ENCODE data around the gene BICD2.

The BICD2 gene

GRCh38 chr9:92679413-92680165 lies 85.0 kb downstream of the BICD2 start:
- TF ChIP-seq ZNF274 (IDR thresholded peaks at IDR 0.05; ENCODE audit: low read depth, low read length): no peak

GRCh38 chr9:92671323-92671722 lies 93.3 kb downstream of the BICD2 start:
- TF ChIP-seq ZNF274 (IDR thresholded peaks at IDR 0.05; ENCODE audit: low read depth, low read length): no peak
- H3K4me3 ChIP-seq (ENCODE audit: low read length): peak overlapping the region; percentile 96

More at GRCh38 chr9:92679413-92680165, 85.0 kb downstream of the BICD2 start:
- no peak overlapping the region for H3K4me3 ChIP-seq (ENCODE audit: low read length)

- peak within 1 kb of the TSS; percentile 96 for H3K4me3 ChIP-seq (ENCODE audit: low read length)
- TF ChIP-seq ZNF274 (IDR thresholded peaks at IDR 0.05; ENCODE audit: low read depth, low read length): no peak
These were observed 94.5 kb downstream of the BICD2 start, which contains the start of gene IPPK for GRCh38 chr9:92669890-92670708. Gene IPPK (minus strand): TSS chr9:92670131. CDS start chr9:92669988, 143 bp downstream.

- peak overlapping the region; percentile 82 for H3K4me3 ChIP-seq (ENCODE audit: low read length)
- no peak for TF ChIP-seq ZNF274 (IDR thresholded peaks at IDR 0.05; ENCODE audit: low read depth, low read length)
These were observed 95.1 kb downstream of the BICD2 start for GRCh38 chr9:92669527-92669889.

GRCh38 chr9:92668746-92669526 lies 95.7 kb downstream of the BICD2 start:
- H3K4me3 ChIP-seq (ENCODE audit: low read length): peak overlapping the region; percentile 82
- no peak for TF ChIP-seq ZNF274 (IDR thresholded peaks at IDR 0.05; ENCODE audit: low read depth, low read length)

- no peak overlapping the region for H3K4me3 ChIP-seq (ENCODE audit: low read length)
These were observed 97.6 kb downstream of the BICD2 start for GRCh38 chr9:92666912-92667532.

GRCh38 chr9:92666236-92666635 lies 98.4 kb downstream of the BICD2 start:
- no peak for TF ChIP-seq ZNF274 (IDR thresholded peaks at IDR 0.05; ENCODE audit: low read depth, low read length)
- H3K4me3 ChIP-seq (ENCODE audit: low read length): no peak overlapping the region

More at GRCh38 chr9:92666912-92667532, 97.6 kb downstream of the BICD2 start:
- TF ChIP-seq ZNF274 (IDR thresholded peaks at IDR 0.05; ENCODE audit: low read depth, low read length): no peak

- TF ChIP-seq ZNF274 (IDR thresholded peaks at IDR 0.05; ENCODE audit: low read depth, low read length): no peak
- no peak overlapping the region for H3K4me3 ChIP-seq (ENCODE audit: low read length)
These were observed 98.8 kb downstream of the BICD2 start for GRCh38 chr9:92665836-92666235.

- H3K4me3 ChIP-seq (ENCODE audit: low read length): no peak overlapping the region
- no peak for TF ChIP-seq ZNF274 (IDR thresholded peaks at IDR 0.05; ENCODE audit: low read depth, low read length)
These were observed 100.1 kb downstream of the BICD2 start for GRCh38 chr9:92664394-92665152.

- no peak overlapping the region for H3K4me3 ChIP-seq (ENCODE audit: low read length)
- no peak for TF ChIP-seq ZNF274 (IDR thresholded peaks at IDR 0.05; ENCODE audit: low read depth, low read length)
These were observed 100.7 kb downstream of the BICD2 start for GRCh38 chr9:92663951-92664350.

GRCh38 chr9:92663126-92663525 lies 101.5 kb downstream of the BICD2 start:
- TF ChIP-seq ZNF274 (IDR thresholded peaks at IDR 0.05; ENCODE audit: low read depth, low read length): no peak
- H3K4me3 ChIP-seq (ENCODE audit: low read length): no peak overlapping the region

- no peak for TF ChIP-seq ZNF274 (IDR thresholded peaks at IDR 0.05; ENCODE audit: low read depth, low read length)
These were observed 102.9 kb downstream of the BICD2 start for GRCh38 chr9:92661743-92662142.

More at GRCh38 chr9:92661743-92662142, 102.9 kb downstream of the BICD2 start:
- no peak overlapping the region for H3K4me3 ChIP-seq (ENCODE audit: low read length)

Data from GM08714 (cell line).